T47D (cell line): ENCODE data around the gene RBM39.
A peak's percentile ranks its signal among the peaks of the same experiment; 100 is the strongest.
"Not testable (repeated sequence)": the region's sequence is repeated elsewhere in the genome, so short reads cannot be mapped to it uniquely, and the experiment has no call there.

Experiments used
- DNase-seq, 2 experiments: peaks; one replicate each; pipeline versions ENCODE4 v3.0.0 to v3.0.0-alpha.2; 2011 to 2012; ENCODE audit warnings: low read depth in 1 of 2, low spot score in 1 of 2
- JUND ChIP-seq: IDR thresholded peaks from 2 replicates; pipeline ENCODE4 v1.6.1; 2012; ENCODE audit warnings: low read depth
- in situ Hi-C: cut with HindIII; loops from 2 replicates; pipeline ENCODE4 v1.10.0; 2016; ENCODE audit warnings: low sequenced_read_pairs, low pct_unique_long_range_greater_than_20kb

The RBM39 gene

GRCh38 chr20:35741892-35742740 lies at the start of gene RBM39:
Gene RBM39, minus strand, starts transcription at chr20:35742260. Its CDS starts 1,386 bp downstream, at chr20:35740874.
- in situ Hi-C loops: no loop called here
- peak; percentile 88 to 100 for DNase-seq
- 0 out of 2 replicates have a peak, but pooled peaks have one; percentile 15 for TF ChIP-seq JUND

- DNase-seq: peak in 1 of 2 experiments; percentile 96
- in situ Hi-C loops: no loop called here
- TF ChIP-seq JUND: peak; percentile 87
Measured at GRCh38 chr20:35791821-35792220, 49.8 kb upstream of the RBM39 start.

GRCh38 chr20:35791097-35791496 lies 49.0 kb upstream of the RBM39 start:
- no peak for TF ChIP-seq JUND
- in situ Hi-C loops: no loop called here
- DNase-seq: no peak

GRCh38 chr20:35788796-35789195 lies 46.7 kb upstream of the RBM39 start:
- peak in 1 of 2 experiments; percentile 88 for DNase-seq
- no peak for TF ChIP-seq JUND
- in situ Hi-C loops: no loop called here

GRCh38 chr20:35785541-35785940 lies 43.5 kb upstream of the RBM39 start:
- DNase-seq, in situ Hi-C loops: not testable (repeated sequence)

GRCh38 chr20:35783811-35784210 lies 41.8 kb upstream of the RBM39 start:
- in situ Hi-C loops, DNase-seq: not testable (repeated sequence)

GRCh38 chr20:35776513-35777101 lies 34.5 kb upstream of the RBM39 start:
- in situ Hi-C loops: no loop called here
- peak; percentile 54 for TF ChIP-seq JUND

GRCh38 chr20:35774391-35774790 lies 32.3 kb upstream of the RBM39 start:
- in situ Hi-C loops: no loop called here
- no peak for DNase-seq
- TF ChIP-seq JUND: no peak

More at GRCh38 chr20:35776513-35777101, 34.5 kb upstream of the RBM39 start:
- DNase-seq: peak in 1 of 2 experiments; percentile 96

GRCh38 chr20:35773154-35773751 lies 31.2 kb upstream of the RBM39 start:
- DNase-seq: peak in 1 of 2 experiments; percentile 59
- in situ Hi-C loops: no loop called here
- TF ChIP-seq JUND: no peak

- TF ChIP-seq JUND: no peak
- no peak for DNase-seq
- in situ Hi-C loops: no loop called here
Measured at GRCh38 chr20:35772563-35773058, 30.6 kb upstream of the RBM39 start.

GRCh38 chr20:35771689-35772562 lies 29.9 kb upstream of the RBM39 start, which contains the start of gene PHF20:
Gene PHF20, plus strand, starts transcription at chr20:35772015. Its CDS starts 29,508 bp downstream, at chr20:35801523.
- in situ Hi-C loops: no loop called here
- no peak for TF ChIP-seq JUND
- peak; percentile 85 to 99 for DNase-seq

- DNase-seq: no peak
- in situ Hi-C loops: no loop called here
- TF ChIP-seq JUND: no peak
Measured at GRCh38 chr20:35771367-35771688, 29.3 kb upstream of the RBM39 start.
